HCT116 (cell line): ENCODE results near the gene ATOH8. TPM values are rescaled to one million over a fixed set of nuclear protein-coding genes. Genes with fewer than 3 reads are reported as not detected.

ENCODE experiments used
- ATAC-seq: fragments of 200-7000 bp; cut with Tn5 transposase; 2 replicates; pipeline ENCODE4 v1.9.1; 2020; ENCODE audit warnings: mild to moderate bottlenecking, moderate library complexity
- BruUV-seq: library from RNA; stranded (reverse); fragments of 400-500 nt; replicated peaks from 2 replicates; lab custom pipeline; 2021; lab: Mats Ljungman, UMichigan
- CTCF ChIA-PET: fragments of 300-600 bp; sonication (Branson Sonifier 250); formaldehyde crosslinking; loops from one replicate; lab custom pipeline; 2021; ENCODE audit warnings: antibody characterized with exemption; lab: Charles Lee
- POLR2A ChIA-PET: fragments of 300-600, 350-600 bp; sonication (Branson Sonifier 250); formaldehyde crosslinking; loops from one replicate; lab custom pipeline; 2021; ENCODE audit warnings: antibody characterized with exemption; lab: Charles Lee
- RAD21 ChIA-PET, 2 experiments: fragments of 300-600 bp; sonication (Branson Sonifier 250); formaldehyde crosslinking; loops; one replicate each; lab custom pipeline; 2023; ENCODE audit warnings: low total read pairs in 2 of 2; ENCODE audit not compliant: uncharacterized antibody in 2 of 2, unreplicated experiment in 2 of 2, low non-redundant PET in 1 of 2; lab: Charles Lee
- DNase-seq: peaks from one replicate; pipeline ENCODE4 v3.0.0-alpha.2; 2010; ENCODE audit warnings: low read depth, low spot score
- H2AFZ ChIP-seq: fragments of 200-600 bp; shearing (Covaris generic), sonication (generic); 2 replicates; pipeline ENCODE4 v1.6.1; 2017; ENCODE audit warnings: low read depth, mixed run types, mixed read lengths, antibody characterized with exemption, low read length; ENCODE audit not compliant: poor library complexity, severe bottlenecking
- H3K27ac ChIP-seq: 2 replicates; pipeline ENCODE4 v1.5.1; 2012; ENCODE audit warnings: low read depth, low read length
- H3K27me3 ChIP-seq: fragments of 200-600 bp; sonication (generic); 2 replicates; pipeline ENCODE4 v1.6.1; 2016; ENCODE audit warnings: mixed run types, low read length, mixed read lengths; ENCODE audit not compliant: insufficient read depth
- H3K36me3 ChIP-seq, 2 experiments: fragments of 200-500 bp in 1 of 2; fragments of 200-600 bp in 1 of 2; sonication (Bioruptor generic) in 1 of 2; sonication (generic) in 1 of 2; 2 replicates each; pipeline versions ENCODE4 v1.5.1 to v1.6.1; 2014 to 2016; ENCODE audit warnings: low read length in 2 of 2, inconsistent platforms in 1 of 2, mixed read lengths in 1 of 2, mixed run types in 1 of 2; ENCODE audit not compliant: insufficient read depth in 2 of 2, control insufficient read depth in 1 of 2
- H3K4me1 ChIP-seq, 2 experiments: fragments of 200-600 bp in 1 of 2; sonication (generic) in 1 of 2; 2 replicates each; pipeline versions ENCODE4 v1.5.1 to v1.6.1; 2012 to 2017; ENCODE audit warnings: low read length in 2 of 2, inconsistent platforms in 1 of 2, mild to moderate bottlenecking in 1 of 2, mixed read lengths in 1 of 2, mixed run types in 1 of 2, moderate library complexity in 1 of 2; ENCODE audit not compliant: insufficient read depth in 2 of 2, control insufficient read depth in 1 of 2
- H3K4me2 ChIP-seq: fragments of 200-600 bp; sonication (generic); 2 replicates; pipeline ENCODE4 v1.6.1; 2017; ENCODE audit warnings: mixed run types, low read length, mixed read lengths
- H3K4me3 ChIP-seq, 2 experiments: fragments of 200-600 bp in 1 of 2; sonication (generic) in 1 of 2; replicated peaks in 1 of 2; 2 replicates each; pipeline ENCODE4 v1.5.1; 2011 to 2016; ENCODE audit warnings: low read length in 2 of 2, control low read depth in 1 of 2, low read depth in 1 of 2, mild to moderate bottlenecking in 1 of 2, mixed read lengths in 1 of 2, mixed run types in 1 of 2
- H3K79me2 ChIP-seq: fragments of 200-600 bp; sonication (generic); 2 replicates; pipeline ENCODE4 v1.6.1; 2017; ENCODE audit warnings: mild to moderate bottlenecking, mixed run types, low read length, moderate library complexity, mixed read lengths; ENCODE audit not compliant: insufficient read depth
- H3K9ac ChIP-seq: fragments of 200-600 bp; sonication (generic); 2 replicates; pipeline ENCODE4 v1.6.1; 2016; ENCODE audit warnings: low read length, mixed read lengths
- H3K9me2 ChIP-seq: fragments of 200-600 bp; sonication (generic), shearing (Covaris generic); 2 replicates; pipeline ENCODE4 v1.6.1; 2017; ENCODE audit warnings: mixed run types, mild to moderate bottlenecking, moderate library complexity; ENCODE audit not compliant: insufficient read depth
- H3K9me3 ChIP-seq, 2 experiments: fragments of 200-500 bp in 1 of 2; fragments of 200-600 bp in 1 of 2; sonication (Bioruptor generic) in 1 of 2; sonication (generic) in 1 of 2; 2 replicates each; pipeline ENCODE4 v1.6.1; 2014 to 2017; ENCODE audit warnings: low read length in 2 of 2, mixed read lengths in 2 of 2, inconsistent platforms in 1 of 2, low read depth in 1 of 2, mild to moderate bottlenecking in 1 of 2, mixed run types in 1 of 2, moderate library complexity in 1 of 2; ENCODE audit not compliant: control insufficient read depth in 1 of 2, insufficient read depth in 1 of 2
- H4K20me1 ChIP-seq: fragments of 200-600 bp; sonication (generic), shearing (Covaris generic); 2 replicates; pipeline ENCODE4 v1.6.1; 2017; ENCODE audit warnings: mixed run types, mild to moderate bottlenecking, moderate library complexity; ENCODE audit not compliant: insufficient read depth
- CEBPB ChIP-seq: IDR thresholded peaks from 2 replicates; pipeline ENCODE4 v1.6.1; 2012; ENCODE audit warnings: low read depth
- CTCF ChIP-seq, 3 experiments: fragments of 200-600 bp in 1 of 3; sonication (generic) in 1 of 3; IDR thresholded peaks in 2 of 3; conservative IDR thresholded peaks in 1 of 3; 2 replicates each; pipeline ENCODE4 v1.5.1; 2012 to 2017; ENCODE audit warnings: low read depth in 2 of 3, low read length in 2 of 3, antibody characterized with exemption in 1 of 3, borderline replicate concordance in 1 of 3, control low read depth in 1 of 3, mild to moderate bottlenecking in 1 of 3, mixed read lengths in 1 of 3, mixed run types in 1 of 3, moderate library complexity in 1 of 3; ENCODE audit not compliant: insufficient read depth in 1 of 3
- ELF1 ChIP-seq: IDR thresholded peaks from 2 replicates; pipeline ENCODE4 v1.6.1; 2012; ENCODE audit warnings: low read depth, borderline replicate concordance
- EZH2phosphoT487 ChIP-seq: fragments of 200-600 bp; IDR thresholded peaks from 2 replicates; pipeline ENCODE4 v1.6.1; 2018; ENCODE audit warnings: antibody characterized with exemption, borderline replicate concordance
- JUND ChIP-seq: IDR thresholded peaks from 2 replicates; pipeline ENCODE4 v1.6.1; 2012
- POLR2A ChIP-seq: IDR thresholded peaks from 2 replicates; pipeline ENCODE4 v1.7.0; 2011; ENCODE audit warnings: borderline replicate concordance; ENCODE audit not compliant: insufficient read depth, insufficient read length; ENCODE audit errors: extremely low read depth
- SRF ChIP-seq: IDR thresholded peaks from 2 replicates; pipeline ENCODE4 v1.6.1; 2012; ENCODE audit warnings: low read depth
- ZBTB33 ChIP-seq: IDR thresholded peaks from 2 replicates; pipeline ENCODE4 v1.6.1; 2011; ENCODE audit warnings: mild to moderate bottlenecking, low read length, moderate library complexity; ENCODE audit not compliant: insufficient replicate concordance; ENCODE audit errors: extremely low read depth
- ZFX ChIP-seq: fragments of 450-650 bp; IDR thresholded peaks from 2 replicates; pipeline ENCODE4 v1.6.1; 2017
- intact Hi-C: fragments of 100-400 bp; cut with micrococcal nuclease; formaldehyde crosslinking; loops from 2 replicates; pipeline ENCODE4 v1.10.0; 2022
- total RNA-seq: library from RNA; stranded (reverse); gene quantifications from one replicate; pipeline ENCODE4 v1.2.1, GENCODE V29; 2021; ENCODE audit not compliant: unreplicated experiment
- TF ChIP-seq, protein P1 (sequence below): IDR thresholded peaks from 2 replicates; pipeline ENCODE4 v1.6.1; 2012; ENCODE audit warnings: low read depth

The ATOH8 gene
- total RNA-seq, 1 experiment from 2014 or later: 0.74 TPM

- no peak overlapping the region for H3K4me3 ChIP-seq
- H3K9me2 ChIP-seq: no peaks in the 10 kb centered on the region
- H3K79me2 ChIP-seq: no peaks in the 10 kb centered on the region
- no peaks in the 10 kb centered on the region for H3K36me3 ChIP-seq
- no peak for TF ChIP-seq CTCF (IDR thresholded peaks at IDR 0.05 in 2 of 3, conservative IDR thresholded peaks at IDR 0.05 in 1 of 3; ENCODE audit: borderline replicate concordance in 1 of 3, insufficient read depth in 1 of 3, low read depth in 2 of 3, low read length in 2 of 3)
- no peak for TF ChIP-seq POLR2A
- no peak for TF ChIP-seq ZFX
- TF ChIP-seq EZH2phosphoT487: no peak
- TF ChIP-seq, protein P1, sequence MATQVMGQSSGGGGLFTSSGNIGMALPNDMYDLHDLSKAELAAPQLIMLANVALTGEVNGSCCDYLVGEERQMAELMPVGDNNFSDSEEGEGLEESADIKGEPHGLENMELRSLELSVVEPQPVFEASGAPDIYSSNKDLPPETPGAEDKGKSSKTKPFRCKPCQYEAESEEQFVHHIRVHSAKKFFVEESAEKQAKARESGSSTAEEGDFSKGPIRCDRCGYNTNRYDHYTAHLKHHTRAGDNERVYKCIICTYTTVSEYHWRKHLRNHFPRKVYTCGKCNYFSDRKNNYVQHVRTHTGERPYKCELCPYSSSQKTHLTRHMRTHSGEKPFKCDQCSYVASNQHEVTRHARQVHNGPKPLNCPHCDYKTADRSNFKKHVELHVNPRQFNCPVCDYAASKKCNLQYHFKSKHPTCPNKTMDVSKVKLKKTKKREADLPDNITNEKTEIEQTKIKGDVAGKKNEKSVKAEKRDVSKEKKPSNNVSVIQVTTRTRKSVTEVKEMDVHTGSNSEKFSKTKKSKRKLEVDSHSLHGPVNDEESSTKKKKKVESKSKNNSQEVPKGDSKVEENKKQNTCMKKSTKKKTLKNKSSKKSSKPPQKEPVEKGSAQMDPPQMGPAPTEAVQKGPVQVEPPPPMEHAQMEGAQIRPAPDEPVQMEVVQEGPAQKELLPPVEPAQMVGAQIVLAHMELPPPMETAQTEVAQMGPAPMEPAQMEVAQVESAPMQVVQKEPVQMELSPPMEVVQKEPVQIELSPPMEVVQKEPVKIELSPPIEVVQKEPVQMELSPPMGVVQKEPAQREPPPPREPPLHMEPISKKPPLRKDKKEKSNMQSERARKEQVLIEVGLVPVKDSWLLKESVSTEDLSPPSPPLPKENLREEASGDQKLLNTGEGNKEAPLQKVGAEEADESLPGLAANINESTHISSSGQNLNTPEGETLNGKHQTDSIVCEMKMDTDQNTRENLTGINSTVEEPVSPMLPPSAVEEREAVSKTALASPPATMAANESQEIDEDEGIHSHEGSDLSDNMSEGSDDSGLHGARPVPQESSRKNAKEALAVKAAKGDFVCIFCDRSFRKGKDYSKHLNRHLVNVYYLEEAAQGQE: no peak
- no peak for TF ChIP-seq SRF
- TF ChIP-seq ZBTB33: no peak
- no peak for TF ChIP-seq JUND
- TF ChIP-seq ELF1: no peak
- no peak for TF ChIP-seq CEBPB
- TF ChIP-seq, all 23 proteins: peak for 0
- intact Hi-C loops: no loop called here
- Histone ChIP-seq H3K4me1 (peaks cover 11 to 14% of the 10 kb centered on the region in 2 experiments), H3K9me3 (no peaks in the 10 kb centered on the region), H2AFZ (no peak overlapping the region), H4K20me1 (no peaks in the 10 kb centered on the region), H3K4me2 (no peak overlapping the region), H3K27ac (no peak overlapping the region), H3K27me3 (peaks cover 18% of the 10 kb centered on the region; the same call in 1 of the 2 replicates), H3K9ac (no peak overlapping the region)
- ChIA-PET POLR2A (no interaction called here), RAD21 (no interaction called here), CTCF (no interaction called here)
- DNase-seq: no peak
- no peak for ATAC-seq
- BruUV-seq: no TSS peak
Measured at GRCh38 chr2:85777441-85777861, 23.7 kb downstream of the ATOH8 start.
